BLaER1 treated with 17β-estradiol and CSF1 and Interleukin-3, amounts not matched to agents 10 nM and 100 nM (cell line): ENCODE measurements around the gene ICAM3.

Experiments used
- H3K27ac ChIP-seq, 11 experiments: shearing (Covaris generic); formaldehyde crosslinking; 2 replicates each; pipeline ENCODE4 v1.8.1; 2022
- H3K27me3 ChIP-seq, 11 experiments: shearing (Covaris generic); formaldehyde crosslinking; 2 replicates each; pipeline ENCODE4 v1.8.1; 2022
- H3K36me3 ChIP-seq, 11 experiments: shearing (Covaris generic); formaldehyde crosslinking; 2 replicates each; pipeline ENCODE4 v1.8.1; 2022
- H3K4me1 ChIP-seq, 10 experiments: shearing (Covaris generic); formaldehyde crosslinking; 2 replicates each; pipeline ENCODE4 v1.8.1; 2022
- H3K4me2 ChIP-seq, 11 experiments: shearing (Covaris generic); formaldehyde crosslinking; 2 replicates each; pipeline ENCODE4 v1.8.1; 2022
- H3K4me3 ChIP-seq, 10 experiments: shearing (Covaris generic); formaldehyde crosslinking; 2 replicates each; pipeline ENCODE4 v1.8.1; 2022
- H3K9ac ChIP-seq, 11 experiments: shearing (Covaris generic); formaldehyde crosslinking; 2 replicates each; pipeline ENCODE4 v1.8.1; 2022
- H3K9me3 ChIP-seq, 11 experiments: shearing (Covaris generic); formaldehyde crosslinking; replicated peaks in 1 of 11; 2 replicates each; pipeline ENCODE4 v1.8.1; 2022
- H4K20me1 ChIP-seq, 11 experiments: shearing (Covaris generic); formaldehyde crosslinking; 2 replicates each; pipeline ENCODE4 v1.8.1; 2022
- Cebpa-rat ChIP-seq, 11 experiments: shearing (Covaris generic); IDR thresholded peaks; 2 replicates each; pipeline ENCODE4 v1.8.1; 2022

The ICAM3 gene

GRCh38 chr19:10361569-10362011 is 22.2 kb upstream of the ICAM3 start:
- H3K9me3 ChIP-seq, result no peaks in the 10 kb centered on the region
- H3K27me3 ChIP-seq, result no peaks in the 10 kb centered on the region
- H3K27ac ChIP-seq, result no peak overlapping the region
- no peaks in the 10 kb centered on the region for H3K4me1 ChIP-seq
- H3K36me3 ChIP-seq, result peaks cover 88 to 100% (median 100%) of the 10 kb centered on the region in 11 experiments
- no peak overlapping the region for H3K9ac ChIP-seq
- peaks cover 0 to 65% (median 13%) of the 10 kb centered on the region in 11 experiments; a peak in 13 of 22 replicates for H4K20me1 ChIP-seq
- H3K4me2 ChIP-seq, result no peak overlapping the region
- no peak for TF ChIP-seq Cebpa-rat (IDR thresholded peaks at IDR 0.05)
- no peak overlapping the region for H3K4me3 ChIP-seq

GRCh38 chr19:10356431-10356830 is 17.0 kb upstream of the ICAM3 start:
- H3K27ac ChIP-seq, result no peak overlapping the region
- H3K27me3 ChIP-seq, result no peaks in the 10 kb centered on the region
- H3K9ac ChIP-seq, result no peak overlapping the region
- peaks cover 0 to 41% (median 0%) of the 10 kb centered on the region in 11 experiments; a peak in 6 of 22 replicates for H4K20me1 ChIP-seq
- peaks cover 84 to 100% (median 97%) of the 10 kb centered on the region in 11 experiments for H3K36me3 ChIP-seq
- H3K4me2 ChIP-seq, result no peak overlapping the region
- H3K4me3 ChIP-seq, result no peak overlapping the region
- no peak for TF ChIP-seq Cebpa-rat (IDR thresholded peaks at IDR 0.05)
- H3K4me1 ChIP-seq, result no peaks in the 10 kb centered on the region
- H3K9me3 ChIP-seq, result peaks cover 0 to 6% (median 0%) of the 10 kb centered on the region in 11 experiments; a peak in 1 of 22 replicates

- H3K27ac ChIP-seq, result no peak overlapping the region
- no peaks in the 10 kb centered on the region for H3K4me1 ChIP-seq
- peaks cover 0 to 6% (median 0%) of the 10 kb centered on the region in 11 experiments; a peak in 1 of 22 replicates for H3K9me3 ChIP-seq
- peaks cover 88 to 100% (median 96%) of the 10 kb centered on the region in 11 experiments for H3K36me3 ChIP-seq
- no peak overlapping the region for H3K4me2 ChIP-seq
- peaks cover 0 to 34% (median 0%) of the 10 kb centered on the region in 11 experiments; a peak in 6 of 22 replicates for H4K20me1 ChIP-seq
- no peak overlapping the region for H3K4me3 ChIP-seq
- no peak for TF ChIP-seq Cebpa-rat (IDR thresholded peaks at IDR 0.05)
- no peak overlapping the region for H3K9ac ChIP-seq
- H3K27me3 ChIP-seq, result 0 out of 22 replicates have a peak, but pooled peaks cover 0 to 3% (median 0%) of the 10 kb centered on the region in 11 experiments
Observed at GRCh38 chr19:10353793-10354391, 14.5 kb upstream of the ICAM3 start.

- Histone ChIP-seq H3K4me2 (no peak overlapping the region), H3K9ac (no peak overlapping the region), H3K4me1 (0 out of 20 replicates have a peak, but pooled peaks cover 0 to under 1% (median 0%) of the 10 kb centered on the region in 10 experiments), H4K20me1 (peaks cover 0 to 34% (median 0%) of the 10 kb centered on the region in 11 experiments; a peak in 6 of 22 replicates), H3K36me3 (peaks cover 80 to 95% (median 89%) of the 10 kb centered on the region in 11 experiments), H3K4me3 (no peak overlapping the region), H3K27ac (no peak overlapping the region), H3K9me3 (peaks cover 0 to 6% (median 0%) of the 10 kb centered on the region in 11 experiments; a peak in 1 of 22 replicates), H3K27me3 (0 out of 22 replicates have a peak, but pooled peaks cover 0 to 3% (median 0%) of the 10 kb centered on the region in 11 experiments)
- no peak for TF ChIP-seq Cebpa-rat (IDR thresholded peaks at IDR 0.05)
Observed at GRCh38 chr19:10352764-10353671, 13.6 kb upstream of the ICAM3 start.

- Histone ChIP-seq H3K9ac (peak overlapping the region in 6 of 11 experiments; percentile 2 to 47 (median 40); a peak in 10 of 22 replicates), H3K36me3 (peaks cover 20 to 31% (median 27%) of the 10 kb centered on the region in 11 experiments)
Observed at GRCh38 chr19:10346509-10346908, 7.1 kb upstream of the ICAM3 start.

GRCh38 chr19:10344780-10345179 is 5.4 kb upstream of the ICAM3 start:
- H3K4me2 ChIP-seq, result peak overlapping the region in 1 of 11 experiments; percentile 66; a peak in 1 of 22 replicates
- no peaks in the 10 kb centered on the region for H3K27me3 ChIP-seq
- H3K36me3 ChIP-seq, result peaks cover 3 to 14% (median 11%) of the 10 kb centered on the region in 11 experiments
- TF ChIP-seq Cebpa-rat (IDR thresholded peaks at IDR 0.05), result no peak
- H3K9ac ChIP-seq, result no peak overlapping the region
- H3K4me1 ChIP-seq, result peaks cover 12 to 53% (median 32%) of the 10 kb centered on the region in 10 experiments
- H3K9me3 ChIP-seq, result no peaks in the 10 kb centered on the region
- peak overlapping the region in 3 of 11 experiments; percentile 60 to 71 (median 65); a peak in 4 of 22 replicates for H3K27ac ChIP-seq
- no peak overlapping the region for H3K4me3 ChIP-seq
- H4K20me1 ChIP-seq, result no peaks in the 10 kb centered on the region

More at GRCh38 chr19:10346509-10346908, 7.1 kb upstream of the ICAM3 start:
- Histone ChIP-seq H3K4me2 (peak overlapping the region in 6 of 11 experiments; percentile 12 to 73 (median 58); a peak in 14 of 22 replicates), H3K9me3 (no peaks in the 10 kb centered on the region), H4K20me1 (no peaks in the 10 kb centered on the region), H3K27ac (peak overlapping the region in 7 of 11 experiments; percentile 0 to 71 (median 60); a peak in 12 of 22 replicates), H3K4me1 (peaks cover 0 to 36% (median 18%) of the 10 kb centered on the region in 10 experiments; a peak in 13 of 20 replicates), H3K27me3 (0 out of 22 replicates have a peak, but pooled peaks cover 0 to 3% (median 0%) of the 10 kb centered on the region in 11 experiments), H3K4me3 (no peak overlapping the region)
- peak in 5 of 11 experiments; percentile 33 to 79 (median 43); a peak in 5 of 22 replicates for TF ChIP-seq Cebpa-rat (IDR thresholded peaks at IDR 0.05)

- H3K4me1 ChIP-seq, result peaks cover 25 to 66% (median 45%) of the 10 kb centered on the region in 10 experiments
- H3K27me3 ChIP-seq, result no peaks in the 10 kb centered on the region
- no peak overlapping the region for H3K4me3 ChIP-seq
- no peaks in the 10 kb centered on the region for H4K20me1 ChIP-seq
- no peak for TF ChIP-seq Cebpa-rat (IDR thresholded peaks at IDR 0.05)
- no peak overlapping the region for H3K9ac ChIP-seq
- peaks cover 0 to 1% (median 0%) of the 10 kb centered on the region in 11 experiments; a peak in 3 of 22 replicates for H3K36me3 ChIP-seq
- no peaks in the 10 kb centered on the region for H3K9me3 ChIP-seq
- no peak overlapping the region for H3K27ac ChIP-seq
- no peak overlapping the region for H3K4me2 ChIP-seq
Observed at GRCh38 chr19:10343495-10343894, 4.1 kb upstream of the ICAM3 start.

- Histone ChIP-seq H3K4me3 (peak overlapping the region in 9 of 10 experiments; percentile 27 to 65 (median 46); a peak in 12 of 20 replicates), H4K20me1 (no peaks in the 10 kb centered on the region), H3K36me3 (peaks cover 0 to 9% (median 0%) of the 10 kb centered on the region in 11 experiments; a peak in 2 of 22 replicates), H3K4me2 (peak overlapping the region; percentile 84 to 96 (median 92)), H3K27ac (peak overlapping the region in 10 of 11 experiments; percentile 48 to 80 (median 74); a peak in 18 of 22 replicates), H3K9me3 (no peaks in the 10 kb centered on the region), H3K27me3 (no peaks in the 10 kb centered on the region), H3K9ac (peak overlapping the region in 10 of 11 experiments; percentile 8 to 71 (median 64); a peak in 17 of 22 replicates), H3K4me1 (peaks cover 27 to 66% (median 43%) of the 10 kb centered on the region in 10 experiments)
- no peak for TF ChIP-seq Cebpa-rat (IDR thresholded peaks at IDR 0.05)
Observed at GRCh38 chr19:10339977-10340376, 553 bp upstream of the ICAM3 start.
